CD4-positive, alpha-beta T cell treated with Interleukin-12 subunit alpha and Interleukin-12 subunit beta, for 1 hour (primary cell): Measurements from ENCODE around the gene DLX3.

Source experiments
- DNase-seq: peaks from one replicate; pipeline ENCODE4 v3.0.0-alpha.2; 2020

DLX3 gene

GRCh38 chr17:50023520-50023919, 28.5 kb upstream of the DLX3 start:
- DNase-seq, result no peak

GRCh38 chr17:50022463-50023130, 27.6 kb upstream of the DLX3 start:
- no peak for DNase-seq

GRCh38 chr17:50021681-50022370, 26.8 kb upstream of the DLX3 start:
- no peak for DNase-seq

GRCh38 chr17:50020841-50021599, 26.0 kb upstream of the DLX3 start:
- no peak for DNase-seq

- DNase-seq, result no peak
Observed at GRCh38 chr17:50018909-50019308, 23.9 kb upstream of the DLX3 start.

- no peak for DNase-seq
Observed at GRCh38 chr17:50015146-50015545, 20.1 kb upstream of the DLX3 start.

- DNase-seq, result no peak
Observed at GRCh38 chr17:50014471-50015088, 19.6 kb upstream of the DLX3 start.

GRCh38 chr17:50013079-50013478, 18.1 kb upstream of the DLX3 start:
- no peak for DNase-seq

- no peak for DNase-seq
Observed at GRCh38 chr17:50009282-50009681, 14.3 kb upstream of the DLX3 start.

- DNase-seq, result no peak
Observed at GRCh38 chr17:50003911-50004310, 8.9 kb upstream of the DLX3 start.

GRCh38 chr17:49998836-49999511, 4.0 kb upstream of the DLX3 start:
- DNase-seq, result no peak

GRCh38 chr17:49997773-49998703, 3.0 kb upstream of the DLX3 start:
- DNase-seq, result peak; percentile 87

- no peak for DNase-seq
Observed at GRCh38 chr17:49997301-49997650, 2.3 kb upstream of the DLX3 start.

GRCh38 chr17:49996495-49997300, 1.7 kb upstream of the DLX3 start:
- peak; percentile 69 for DNase-seq

- no peak for DNase-seq
Observed at GRCh38 chr17:49996121-49996494, 1.1 kb upstream of the DLX3 start.

GRCh38 chr17:49994085-49995054, 654 bp downstream of the DLX3 start:
- DNase-seq, result no peak

- peak; percentile 29 for DNase-seq
Observed at GRCh38 chr17:49993423-49994060, 1.5 kb downstream of the DLX3 start.

GRCh38 chr17:49992933-49993422, 2.0 kb downstream of the DLX3 start:
- no peak for DNase-seq
